Stimulated activated CD4-positive, alpha-beta T cell treated with anti-CD3 and anti-CD28 coated beads, Interleukin-4, amount 100 ng/mL, for 4 hours (primary cell): Measurements from ENCODE around the gene ISOC2.
"Not testable (repeated sequence)": the region's sequence is repeated elsewhere in the genome, so short reads cannot be mapped to it uniquely, and the experiment has no call there.

Source experiments
- DNase-seq, 2 experiments: peaks; one replicate each; pipeline ENCODE4 v3.0.0-alpha.2; 2020

ISOC2 gene

DNA sequence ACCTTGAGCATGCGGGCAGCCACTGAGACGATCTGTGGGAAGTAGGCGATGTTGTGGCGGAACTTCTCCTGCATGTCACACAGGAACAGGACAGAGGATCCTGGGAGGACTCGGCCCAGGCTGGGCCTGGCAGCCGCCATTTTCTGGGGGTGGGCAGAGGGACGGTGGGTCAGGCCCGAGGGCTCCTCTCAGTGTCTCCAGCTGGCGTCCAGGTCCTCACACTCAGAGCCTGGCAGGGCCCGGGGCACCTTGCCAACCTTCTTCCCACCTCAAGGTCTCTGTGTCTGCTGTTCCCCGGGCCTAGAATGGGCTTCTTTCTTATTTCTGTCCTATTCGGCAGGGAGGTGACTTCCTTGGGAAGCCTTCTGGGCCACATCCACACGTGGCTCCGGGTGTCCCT lies 5.1 kb downstream of the ISOC2 start:
- no peak for DNase-seq

- DNase-seq: no peak
These were observed 5.7 kb downstream of the ISOC2 start for GRCh38 chr19:55455576-55456235.

DNA sequence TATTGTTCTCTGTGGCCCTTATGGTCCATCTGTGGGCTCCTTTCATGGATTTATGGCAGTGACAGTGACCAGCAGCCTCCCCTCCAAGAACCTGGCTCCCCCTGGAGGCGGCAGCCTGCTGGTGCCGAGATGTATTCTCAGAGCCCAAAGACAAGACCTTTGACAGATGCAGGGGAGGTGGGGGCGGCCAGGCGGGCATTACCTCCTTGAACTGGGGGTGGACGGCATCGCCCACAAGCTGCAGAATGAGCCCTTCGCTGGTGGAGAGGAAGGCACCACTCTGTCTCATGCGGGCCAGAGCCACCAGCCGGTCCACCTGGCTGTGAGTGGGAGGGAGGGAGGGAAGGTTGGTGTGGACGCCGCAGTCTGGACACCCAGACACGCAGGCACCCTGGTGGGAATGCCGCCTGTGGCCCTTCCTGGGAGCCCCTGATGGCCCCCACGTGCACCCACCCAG lies 6.6 kb downstream of the ISOC2 start:
- DNase-seq: peak; percentile 33 to 39

GRCh38 chr19:55453511-55454260 lies 7.8 kb downstream of the ISOC2 start:
- no peak for DNase-seq

DNA sequence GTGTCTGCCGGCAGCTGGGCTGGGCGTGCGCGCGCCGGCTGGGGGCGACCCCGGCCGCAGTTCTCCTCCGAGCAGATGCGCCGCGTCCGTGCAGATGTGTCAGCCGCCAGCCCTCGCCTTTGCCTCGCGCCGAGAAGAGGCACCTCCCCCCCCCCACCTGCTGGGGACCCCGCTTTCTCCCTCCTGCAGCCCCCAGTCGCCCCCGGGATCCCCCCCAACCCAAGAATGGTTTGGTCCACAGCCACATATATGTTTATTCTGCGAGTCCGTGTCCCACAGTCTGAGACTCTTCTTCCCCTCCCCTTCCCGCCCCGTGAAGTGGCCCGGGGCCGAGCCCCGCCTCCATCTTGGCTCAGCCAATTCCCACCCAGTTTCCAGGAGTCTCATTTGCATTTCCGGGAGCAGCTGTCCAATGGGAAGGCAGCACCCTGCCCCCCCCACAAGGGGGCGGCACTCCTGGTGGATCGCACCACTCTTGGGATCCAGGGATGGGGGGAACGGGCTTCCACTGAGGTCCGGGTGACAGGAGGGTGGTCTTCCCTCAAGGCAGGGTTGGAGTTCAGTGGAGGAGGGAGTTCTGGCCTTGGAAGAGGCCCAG lies 8.6 kb downstream of the ISOC2 start:
- peak in 1 of 2 experiments; percentile 20 for DNase-seq

GRCh38 chr19:55451965-55452748 lies 9.3 kb downstream of the ISOC2 start:
- no peak for DNase-seq

DNA sequence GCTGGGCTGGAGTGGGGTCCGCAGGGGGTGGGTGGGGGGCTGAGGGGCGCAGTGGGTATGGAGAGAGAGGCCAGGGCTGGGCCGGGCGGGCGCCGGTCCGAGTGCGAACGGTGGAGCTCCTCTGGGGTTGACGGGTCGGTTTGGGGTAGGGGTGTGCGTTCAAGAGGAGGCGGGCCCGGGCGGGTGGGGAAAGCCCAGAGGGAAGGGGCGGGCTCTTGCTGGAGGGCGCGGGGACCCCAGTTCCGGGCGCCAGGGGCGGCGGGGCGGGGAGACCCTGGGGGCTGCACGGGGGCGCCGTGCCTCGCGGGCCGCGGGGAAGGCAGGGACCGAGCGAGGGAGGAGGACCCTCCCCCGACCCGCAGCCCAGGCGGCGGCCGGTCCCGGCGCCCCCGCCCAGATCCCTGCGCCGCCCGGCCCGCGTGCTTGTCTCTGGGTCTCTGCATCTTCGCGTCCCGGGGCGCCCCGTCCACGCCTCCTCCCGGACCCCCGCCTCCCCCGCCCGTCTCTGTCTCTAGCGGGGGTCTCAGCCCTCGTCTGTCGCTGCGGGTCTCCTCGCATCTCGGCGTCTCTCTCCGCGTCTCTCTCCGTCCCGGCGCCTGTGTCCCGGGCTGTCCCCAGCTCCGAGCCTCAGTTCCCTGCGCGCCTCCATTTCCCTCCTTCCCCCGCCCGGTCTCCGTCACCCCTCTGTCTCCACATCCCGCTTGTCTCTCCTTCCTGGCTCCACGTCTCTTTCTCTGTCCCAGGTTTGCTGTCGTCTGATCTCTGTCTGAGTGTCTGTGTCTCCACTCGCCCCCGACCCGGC lies 10.1 kb downstream of the ISOC2 start:
- DNase-seq: no peak

GRCh38 chr19:55449469-55449868 lies 12.0 kb downstream of the ISOC2 start:
- no peak for DNase-seq

- not testable (repeated sequence) for DNase-seq
These were observed 13.3 kb downstream of the ISOC2 start for GRCh38 chr19:55448175-55448490.

GRCh38 chr19:55447421-55448174 lies 13.8 kb downstream of the ISOC2 start:
- DNase-seq: no peak

DNA sequence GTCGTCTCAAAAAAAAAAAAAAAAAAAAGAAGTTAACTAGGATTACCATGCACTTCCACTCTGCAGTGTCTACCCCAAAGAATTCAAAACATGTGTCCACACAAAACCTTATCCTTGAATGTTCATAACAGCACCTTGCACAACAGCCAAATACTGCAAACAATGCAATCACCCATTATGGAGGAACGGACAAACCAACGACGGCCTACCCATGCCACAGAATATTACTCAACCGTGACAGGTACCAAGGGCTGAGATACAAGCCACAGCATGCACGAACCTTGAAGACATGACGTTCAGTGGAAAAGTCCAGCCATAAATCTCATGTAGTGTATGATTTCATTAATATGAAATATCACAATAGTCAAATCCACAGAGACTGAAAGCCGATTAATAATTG lies 15.4 kb downstream of the ISOC2 start:
- DNase-seq: no peak

- no peak for DNase-seq
These were observed 16.8 kb downstream of the ISOC2 start for GRCh38 chr19:55444646-55445045.

DNA sequence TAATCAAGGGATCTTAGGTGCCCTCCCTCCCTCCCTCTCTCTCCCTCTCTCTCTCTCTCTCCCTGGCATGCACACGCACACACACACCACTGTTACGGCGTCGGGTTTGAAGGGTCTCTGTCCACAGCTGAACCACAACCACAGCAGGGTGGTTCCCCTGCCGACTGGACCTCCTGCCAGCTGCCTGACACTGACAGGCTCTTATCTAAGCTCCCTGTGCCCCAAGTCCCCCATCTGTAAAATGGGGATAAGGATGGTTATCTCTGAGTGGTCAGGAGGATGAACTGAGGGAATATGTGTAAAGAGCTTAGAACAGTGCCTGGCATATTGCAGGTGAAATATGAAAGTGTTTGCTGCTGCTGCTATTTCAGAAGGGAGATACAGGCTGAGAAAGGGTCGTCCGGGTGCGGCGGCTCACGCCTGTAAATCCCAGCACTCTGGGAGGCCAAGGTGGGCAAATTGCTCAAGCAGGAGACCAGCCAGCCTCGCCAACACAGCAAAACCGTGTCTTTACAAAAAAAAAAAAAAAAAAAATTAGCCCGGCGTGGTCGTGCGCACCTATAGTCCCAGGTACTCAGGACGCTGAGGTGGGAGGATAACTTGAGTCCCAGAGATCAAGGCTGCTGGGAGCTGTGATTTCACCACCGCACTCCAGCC lies 17.5 kb downstream of the ISOC2 start:
- DNase-seq: no peak

DNA sequence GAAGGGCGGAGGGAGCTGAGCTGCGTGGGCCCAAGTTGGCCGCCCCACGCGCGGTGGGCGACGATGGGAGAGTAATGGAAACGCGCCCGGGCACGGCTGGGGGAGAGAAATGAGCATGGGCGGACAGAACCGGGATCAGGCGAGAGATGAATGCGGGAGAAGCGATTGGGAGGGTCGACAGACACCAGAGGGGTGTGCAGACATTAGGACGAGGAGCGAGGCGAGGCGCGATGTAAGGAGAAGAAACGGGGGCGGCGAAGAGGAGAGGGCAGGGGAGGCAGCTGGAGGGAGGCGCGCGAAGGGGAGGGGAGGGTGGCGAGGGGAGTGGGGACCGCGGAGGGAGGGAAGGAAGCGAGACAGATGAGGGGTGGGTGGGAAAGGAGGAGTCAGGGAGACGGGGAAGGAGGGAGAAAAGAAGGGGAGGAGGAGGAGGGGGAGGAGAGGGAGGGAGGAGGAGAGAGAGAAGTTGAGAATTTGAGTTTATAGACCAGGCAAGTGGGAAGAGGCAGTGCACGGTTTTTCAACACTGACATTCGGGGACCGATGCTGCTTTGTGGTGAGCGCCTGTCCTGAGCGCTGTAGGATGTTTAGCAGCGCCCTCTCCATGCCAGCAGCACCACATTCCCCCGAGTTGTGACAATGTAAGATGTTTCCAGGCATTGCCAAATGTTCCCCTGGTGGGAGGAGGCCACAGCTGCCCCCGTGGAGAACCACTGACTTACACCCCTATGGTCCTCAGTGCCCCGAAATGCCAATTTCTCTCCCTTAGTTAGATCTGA lies 18.2 kb downstream of the ISOC2 start, which contains the start of gene SHISA7:
TSS of gene SHISA7 (minus strand) at position 256 of the 779 bp plus-strand sequence. CDS start 437 bp downstream, outside the sequence.
- no peak for DNase-seq

- DNase-seq: no peak
These were observed 19.0 kb downstream of the ISOC2 start for GRCh38 chr19:55442372-55442961.

- DNase-seq: no peak
These were observed 19.6 kb downstream of the ISOC2 start for GRCh38 chr19:55441692-55442321.

DNA sequence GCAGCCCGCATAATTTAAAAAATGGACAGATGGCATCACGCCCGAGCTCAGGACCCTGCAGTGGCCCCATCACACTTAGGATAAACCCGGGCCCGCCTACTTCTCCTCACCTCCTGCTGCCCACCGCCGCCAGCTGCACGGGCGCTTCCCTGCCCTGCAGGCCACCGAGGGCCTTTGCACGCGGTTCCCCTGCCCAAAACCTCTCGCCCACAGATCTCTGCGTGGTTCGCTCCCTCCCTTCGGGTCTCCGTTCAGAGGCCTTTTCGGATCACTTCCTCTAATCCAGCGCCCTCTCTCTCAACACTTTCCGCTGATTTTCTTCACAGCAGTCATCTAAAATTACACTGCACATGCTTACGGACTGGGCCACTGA lies 20.1 kb downstream of the ISOC2 start:
- no peak for DNase-seq

GRCh38 chr19:55440411-55441105 lies 20.9 kb downstream of the ISOC2 start:
- no peak for DNase-seq

- no peak for DNase-seq
These were observed 22.4 kb downstream of the ISOC2 start for GRCh38 chr19:55439052-55439451.
